Measurements from ENCODE around the gene SLC29A3.

- TF ChIP-seq E4F1 (IDR thresholded peaks at IDR 0.05; ENCODE audit: borderline replicate concordance, partially characterized antibody) (no peak), FOXM1 (IDR thresholded peaks at IDR 0.05; ENCODE audit: low read depth, low read length) (no peak), MXI1 (IDR thresholded peaks at IDR 0.05; ENCODE audit: low read depth, low read length) (no peak), EZH2 (IDR thresholded peaks at IDR 0.05; ENCODE audit: borderline replicate concordance, control insufficient read depth, low read depth, low read length) (no peak), TCF12 (IDR thresholded peaks at IDR 0.05; ENCODE audit: low read depth, low read length) (no peak), SMARCA5 (IDR thresholded peaks at IDR 0.05) (no peak)
- TF ChIP-seq, protein P1, sequence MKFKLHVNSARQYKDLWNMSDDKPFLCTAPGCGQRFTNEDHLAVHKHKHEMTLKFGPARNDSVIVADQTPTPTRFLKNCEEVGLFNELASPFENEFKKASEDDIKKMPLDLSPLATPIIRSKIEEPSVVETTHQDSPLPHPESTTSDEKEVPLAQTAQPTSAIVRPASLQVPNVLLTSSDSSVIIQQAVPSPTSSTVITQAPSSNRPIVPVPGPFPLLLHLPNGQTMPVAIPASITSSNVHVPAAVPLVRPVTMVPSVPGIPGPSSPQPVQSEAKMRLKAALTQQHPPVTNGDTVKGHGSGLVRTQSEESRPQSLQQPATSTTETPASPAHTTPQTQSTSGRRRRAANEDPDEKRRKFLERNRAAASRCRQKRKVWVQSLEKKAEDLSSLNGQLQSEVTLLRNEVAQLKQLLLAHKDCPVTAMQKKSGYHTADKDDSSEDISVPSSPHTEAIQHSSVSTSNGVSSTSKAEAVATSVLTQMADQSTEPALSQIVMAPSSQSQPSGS (IDR thresholded peaks at IDR 0.05; ENCODE audit: low read length): no peak
Observed at GRCh38 chr10:71294091-71294561, 24.9 kb upstream of the SLC29A3 start.

Data from GM12878 (cell line).